ENCODE measurements around the gene FHIT.
"Not testable (repeated sequence)": the region's sequence is repeated elsewhere in the genome, so short reads cannot be mapped to it uniquely, and the experiment has no call there.

The FHIT gene

GRCh38 chr3:61032991-61033390, 218.3 kb downstream of the FHIT start:
- no peaks in the 10 kb centered on the region for H3K4me1 Mint-ChIP-seq (ENCODE audit: low read depth)
- no peaks in the 10 kb centered on the region for H3K36me3 Mint-ChIP-seq (ENCODE audit: low read depth)
- H3K27me3 Mint-ChIP-seq = no peaks in the 10 kb centered on the region
- intact Hi-C loops (cut with micrococcal nuclease) = no loop called here
- H3K27ac Mint-ChIP-seq = no peak overlapping the region
- H3K9me3 Mint-ChIP-seq = no peaks in the 10 kb centered on the region
- H3K4me3 Mint-ChIP-seq = no peak overlapping the region

- no peaks in the 10 kb centered on the region for H3K4me1 Mint-ChIP-seq (ENCODE audit: low read depth)
- no peak overlapping the region for H3K27ac Mint-ChIP-seq
- no peaks in the 10 kb centered on the region for H3K36me3 Mint-ChIP-seq (ENCODE audit: low read depth)
- intact Hi-C loops (cut with micrococcal nuclease) = no loop called here
- H3K9me3 Mint-ChIP-seq = no peaks in the 10 kb centered on the region
- H3K4me3 Mint-ChIP-seq = no peak overlapping the region
- H3K27me3 Mint-ChIP-seq = no peaks in the 10 kb centered on the region
Measured at GRCh38 chr3:61031503-61031902, 219.7 kb downstream of the FHIT start.

- Mint-ChIP-seq H3K36me3 (ENCODE audit: low read depth) (no peaks in the 10 kb centered on the region), H3K4me3 (no peak overlapping the region), H3K4me1 (ENCODE audit: low read depth) (no peaks in the 10 kb centered on the region)
Measured at GRCh38 chr3:61030469-61031035, 220.7 kb downstream of the FHIT start.

GRCh38 chr3:61029194-61029593, 222.1 kb downstream of the FHIT start:
- H3K4me3 Mint-ChIP-seq = no peak overlapping the region
- H3K9me3 Mint-ChIP-seq = no peaks in the 10 kb centered on the region
- no peaks in the 10 kb centered on the region for H3K4me1 Mint-ChIP-seq (ENCODE audit: low read depth)
- no peaks in the 10 kb centered on the region for H3K36me3 Mint-ChIP-seq (ENCODE audit: low read depth)
- intact Hi-C loops (cut with micrococcal nuclease) = no loop called here
- no peaks in the 10 kb centered on the region for H3K27me3 Mint-ChIP-seq
- no peak overlapping the region for H3K27ac Mint-ChIP-seq

More at GRCh38 chr3:61030469-61031035, 220.7 kb downstream of the FHIT start:
- Mint-ChIP-seq H3K27me3 (no peaks in the 10 kb centered on the region), H3K9me3 (no peaks in the 10 kb centered on the region), H3K27ac (no peak overlapping the region)
- intact Hi-C loops (cut with micrococcal nuclease) = no loop called here

GRCh38 chr3:61018807-61019206, 232.4 kb downstream of the FHIT start:
- intact Hi-C loops (cut with micrococcal nuclease) = loop anchor here (10.0 kb wide), 1 partner anchor 226 kb away; no protein-coding TSS in a partner anchor
- peaks cover 11% of the 10 kb centered on the region for H3K4me1 Mint-ChIP-seq (ENCODE audit: low read depth)

GRCh38 chr3:61017028-61017427, 234.2 kb downstream of the FHIT start:
- not testable (repeated sequence) for H3K27ac Mint-ChIP-seq; H3K36me3 Mint-ChIP-seq (ENCODE audit: low read depth); H3K4me3 Mint-ChIP-seq; H3K27me3 Mint-ChIP-seq
- Mint-ChIP-seq H3K9me3 (peaks cover 21% of the 10 kb centered on the region), H3K4me1 (ENCODE audit: low read depth) (peaks cover 11% of the 10 kb centered on the region)
- intact Hi-C loops (cut with micrococcal nuclease) = loop anchor here (10.0 kb wide), 1 partner anchor 228 kb away; no protein-coding TSS in a partner anchor

More at GRCh38 chr3:61018807-61019206, 232.4 kb downstream of the FHIT start:
- no peak overlapping the region for H3K27ac Mint-ChIP-seq
- H3K36me3 Mint-ChIP-seq (ENCODE audit: low read depth) = no peaks in the 10 kb centered on the region
- no peak overlapping the region for H3K4me3 Mint-ChIP-seq
- H3K27me3 Mint-ChIP-seq = no peaks in the 10 kb centered on the region
- H3K9me3 Mint-ChIP-seq = peaks cover 35% of the 10 kb centered on the region

GRCh38 chr3:61015859-61016258, 235.4 kb downstream of the FHIT start:
- intact Hi-C loops (cut with micrococcal nuclease) = loop anchor here (10.0 kb wide), 1 partner anchor 229 kb away; no protein-coding TSS in a partner anchor
- H3K4me3 Mint-ChIP-seq = no peak overlapping the region
- H3K36me3 Mint-ChIP-seq (ENCODE audit: low read depth) = no peaks in the 10 kb centered on the region
- H3K9me3 Mint-ChIP-seq = peaks cover 9% of the 10 kb centered on the region
- H3K27ac Mint-ChIP-seq = peak overlapping the region; percentile 65
- H3K4me1 Mint-ChIP-seq (ENCODE audit: low read depth) = peaks cover 11% of the 10 kb centered on the region
- H3K27me3 Mint-ChIP-seq = no peaks in the 10 kb centered on the region

GRCh38 chr3:61015408-61015807, 235.8 kb downstream of the FHIT start:
- Mint-ChIP-seq H3K9me3 (peaks cover 4% of the 10 kb centered on the region), H3K27ac (peak overlapping the region; percentile 65), H3K4me1 (ENCODE audit: low read depth) (peaks cover 11% of the 10 kb centered on the region), H3K4me3 (no peak overlapping the region), H3K36me3 (ENCODE audit: low read depth) (no peaks in the 10 kb centered on the region), H3K27me3 (no peaks in the 10 kb centered on the region)
- intact Hi-C loops (cut with micrococcal nuclease) = loop anchor here (10.0 kb wide), 1 partner anchor 229 kb away; no protein-coding TSS in a partner anchor

GRCh38 chr3:61008998-61009380, 242.3 kb downstream of the FHIT start:
- Mint-ChIP-seq H3K4me3 (no peak overlapping the region), H3K9me3 (no peaks in the 10 kb centered on the region), H3K27me3 (no peaks in the 10 kb centered on the region), H3K4me1 (ENCODE audit: low read depth) (peaks cover 19% of the 10 kb centered on the region), H3K27ac (peak overlapping the region; percentile 74), H3K36me3 (ENCODE audit: low read depth) (no peaks in the 10 kb centered on the region)
- intact Hi-C loops (cut with micrococcal nuclease) = loop anchor here (10.0 kb wide), 1 partner anchor 346 kb away; no protein-coding TSS in a partner anchor

GRCh38 chr3:61008153-61008997, 242.9 kb downstream of the FHIT start:
- Mint-ChIP-seq H3K4me1 (ENCODE audit: low read depth) (peaks cover 19% of the 10 kb centered on the region), H3K36me3 (ENCODE audit: low read depth) (no peaks in the 10 kb centered on the region), H3K27me3 (no peaks in the 10 kb centered on the region), H3K4me3 (no peak overlapping the region), H3K27ac (peak overlapping the region; percentile 74), H3K9me3 (no peaks in the 10 kb centered on the region)
- intact Hi-C loops (cut with micrococcal nuclease) = loop anchor here (10.0 kb wide), 1 partner anchor 346 kb away; no protein-coding TSS in a partner anchor

GRCh38 chr3:61005591-61005990, 245.7 kb downstream of the FHIT start:
- Mint-ChIP-seq H3K9me3 (no peaks in the 10 kb centered on the region), H3K36me3 (ENCODE audit: low read depth) (no peaks in the 10 kb centered on the region), H3K4me3 (no peak overlapping the region), H3K27me3 (no peaks in the 10 kb centered on the region), H3K27ac (no peak overlapping the region), H3K4me1 (ENCODE audit: low read depth) (peaks cover 19% of the 10 kb centered on the region)
- intact Hi-C loops (cut with micrococcal nuclease) = loop anchor here (10.0 kb wide), 1 partner anchor 349 kb away; no protein-coding TSS in a partner anchor

- Mint-ChIP-seq H3K36me3 (ENCODE audit: low read depth) (no peaks in the 10 kb centered on the region), H3K4me1 (ENCODE audit: low read depth) (no peaks in the 10 kb centered on the region), H3K27ac (no peak overlapping the region), H3K27me3 (no peaks in the 10 kb centered on the region), H3K4me3 (no peak overlapping the region), H3K9me3 (no peaks in the 10 kb centered on the region)
- intact Hi-C loops (cut with micrococcal nuclease) = no loop called here
Measured at GRCh38 chr3:60998858-60999257, 252.4 kb downstream of the FHIT start.

- Mint-ChIP-seq H3K27ac (no peak overlapping the region), H3K36me3 (ENCODE audit: low read depth) (no peaks in the 10 kb centered on the region), H3K27me3 (no peaks in the 10 kb centered on the region), H3K9me3 (no peaks in the 10 kb centered on the region), H3K4me3 (no peak overlapping the region), H3K4me1 (ENCODE audit: low read depth) (peaks cover 8% of the 10 kb centered on the region)
- intact Hi-C loops (cut with micrococcal nuclease) = no loop called here
Measured at GRCh38 chr3:60992395-60992794, 258.9 kb downstream of the FHIT start.

- H3K27me3 Mint-ChIP-seq = no peaks in the 10 kb centered on the region
- H3K36me3 Mint-ChIP-seq (ENCODE audit: low read depth) = no peaks in the 10 kb centered on the region
- H3K9me3 Mint-ChIP-seq = peaks cover 18% of the 10 kb centered on the region
- H3K27ac Mint-ChIP-seq = no peak overlapping the region
- intact Hi-C loops (cut with micrococcal nuclease) = no loop called here
- no peak overlapping the region for H3K4me3 Mint-ChIP-seq
- peaks cover 8% of the 10 kb centered on the region for H3K4me1 Mint-ChIP-seq (ENCODE audit: low read depth)
Measured at GRCh38 chr3:60990442-60990730, 260.9 kb downstream of the FHIT start.

All from dendritic cell treated with granulocyte-macrophage colony-stimulating factor and Interleukin-4, amounts not matched to agents 40 ng/mL and 50 ng/mL, for 4 days (primary cell).